IMR-90 (cell line): Measurements from ENCODE around the gene IYD. TPM values are rescaled to one million over a fixed set of nuclear protein-coding genes. Genes with fewer than 3 reads are reported as not detected.

ENCODE experiments used
- ATAC-seq: fragments of 200-7000 bp; cut with Tn5 transposase; 2 replicates; pipeline ENCODE4 v1.9.1; 2020; ENCODE audit warnings: low read depth, mild to moderate bottlenecking, moderate library complexity
- BruUV-seq: library from RNA; stranded (reverse); fragments of 400-500 nt; replicated peaks from 2 replicates; lab custom pipeline; 2021; lab: Mats Ljungman, UMichigan
- CTCF ChIA-PET: fragments of 300-600 bp; formaldehyde crosslinking; extraction: SDS; loops from one replicate; lab custom pipeline; 2021; ENCODE audit warnings: antibody characterized with exemption; lab: Yijun Ruan, JAX
- POLR2A ChIA-PET: fragments of 300-600 bp; sonication (Branson Sonifier 250); formaldehyde crosslinking; loops from one replicate; lab custom pipeline; 2022; ENCODE audit warnings: antibody characterized with exemption; ENCODE audit not compliant: unreplicated experiment; lab: Charles Lee
- DNase-seq: peaks from one replicate; pipeline ENCODE4 v3.0.0; 2013
- H2AFZ ChIP-seq: replicated peaks from 2 replicates; pipeline ENCODE3; 2013; ENCODE audit warnings: low read length, mild to moderate bottlenecking; ENCODE audit not compliant: poor library complexity
- H2AK5ac ChIP-seq: 2 replicates; pipeline ENCODE4 v1.6.1; 2013; ENCODE audit warnings: low read depth, low read length, inconsistent platforms
- H2AK9ac ChIP-seq: replicated peaks from 2 replicates; pipeline ENCODE3; 2013; ENCODE audit warnings: mild to moderate bottlenecking, low read depth, low read length, moderate library complexity; ENCODE audit not compliant: poor library complexity
- H2BK120ac ChIP-seq: 2 replicates; pipeline ENCODE4 v1.6.1; 2013; ENCODE audit warnings: low read depth, low read length, inconsistent platforms
- H2BK15ac ChIP-seq: 3 replicates; pipeline ENCODE4 v1.6.1; 2013; ENCODE audit warnings: low read depth, low read length, inconsistent platforms
- H2BK20ac ChIP-seq: 2 replicates; pipeline ENCODE4 v1.6.1; 2013; ENCODE audit warnings: low read depth, mild to moderate bottlenecking, inconsistent platforms, low read length, moderate library complexity
- H2BK5ac ChIP-seq: 2 replicates; pipeline ENCODE4 v1.6.1; 2013; ENCODE audit warnings: mild to moderate bottlenecking, low read depth, low read length, inconsistent platforms; ENCODE audit not compliant: poor library complexity, severe bottlenecking
- H3K14ac ChIP-seq: replicated peaks from 2 replicates; pipeline ENCODE4 v1.6.1; 2013; ENCODE audit warnings: low read depth, low read length, inconsistent platforms
- H3K18ac ChIP-seq: 2 replicates; pipeline ENCODE4 v1.6.1; 2013; ENCODE audit warnings: low read depth, low read length, control low read depth
- H3K23ac ChIP-seq: 2 replicates; pipeline ENCODE4 v1.6.1; 2013; ENCODE audit warnings: low read depth, low read length, inconsistent platforms
- H3K27ac ChIP-seq: 2 replicates; pipeline ENCODE4 v1.5.1; 2013; ENCODE audit warnings: mild to moderate bottlenecking, control low read depth, low read length; ENCODE audit not compliant: insufficient read depth
- H3K27me3 ChIP-seq: 2 replicates; pipeline ENCODE4 v1.6.1; 2013; ENCODE audit warnings: low read length; ENCODE audit not compliant: control insufficient read depth, insufficient read depth
- H3K36me3 ChIP-seq: 2 replicates; pipeline ENCODE4 v1.6.1; 2013; ENCODE audit warnings: low read length, mixed read lengths; ENCODE audit not compliant: control insufficient read depth, insufficient read depth
- H3K4ac ChIP-seq: 2 replicates; pipeline ENCODE4 v1.6.1; 2013; ENCODE audit warnings: low read depth, low read length, inconsistent platforms
- H3K4me1 ChIP-seq: 2 replicates; pipeline ENCODE4 v1.6.1; 2013; ENCODE audit warnings: low read length, mixed read lengths; ENCODE audit not compliant: control insufficient read depth, insufficient read depth
- H3K4me2 ChIP-seq: 2 replicates; pipeline ENCODE4 v1.6.1; 2013; ENCODE audit warnings: low read depth, mild to moderate bottlenecking, control low read depth, low read length, moderate library complexity
- H3K4me3 ChIP-seq: 2 replicates; pipeline ENCODE4 v1.5.1; 2013; ENCODE audit warnings: low read depth, mild to moderate bottlenecking, control low read depth, low read length, moderate library complexity; ENCODE audit not compliant: insufficient read depth
- H3K56ac ChIP-seq: 2 replicates; pipeline ENCODE4 v1.6.1; 2013; ENCODE audit warnings: low read length, inconsistent platforms; ENCODE audit not compliant: insufficient read depth; ENCODE audit errors: extremely low read depth
- H3K79me1 ChIP-seq, 2 experiments: 2 replicates each; pipeline ENCODE4 v1.6.1; 2013; ENCODE audit warnings: low read length in 2 of 2, inconsistent platforms in 1 of 2, low read depth in 1 of 2
- H3K9ac ChIP-seq: 2 replicates; pipeline ENCODE4 v1.6.1; 2013; ENCODE audit warnings: low read depth, low read length, control low read depth
- H3K9me1 ChIP-seq: 2 replicates; pipeline ENCODE4 v1.6.1; 2013; ENCODE audit warnings: low read length, inconsistent platforms; ENCODE audit not compliant: insufficient read depth
- H3K9me3 ChIP-seq: 2 replicates; pipeline ENCODE4 v1.6.1; 2013; ENCODE audit warnings: low read length; ENCODE audit not compliant: control insufficient read depth, insufficient read depth
- H4K20me1 ChIP-seq: 2 replicates; pipeline ENCODE4 v1.6.1; 2013; ENCODE audit warnings: low read length, inconsistent platforms; ENCODE audit not compliant: insufficient read depth
- H4K5ac ChIP-seq: 2 replicates; pipeline ENCODE4 v1.6.1; 2013; ENCODE audit warnings: mild to moderate bottlenecking, low read depth, low read length, control low read depth
- H4K8ac ChIP-seq, 2 experiments: 2 replicates each; pipeline ENCODE4 v1.6.1; 2013; ENCODE audit warnings: low read depth in 2 of 2, low read length in 2 of 2, control low read depth in 1 of 2, inconsistent platforms in 1 of 2
- H4K91ac ChIP-seq: 2 replicates; pipeline ENCODE4 v1.6.1; 2013; ENCODE audit warnings: low read depth, low read length, inconsistent platforms; ENCODE audit not compliant: insufficient read depth
- CEBPB ChIP-seq: IDR thresholded peaks from 2 replicates; pipeline ENCODE4 v1.6.1; 2012; ENCODE audit warnings: low read depth, low read length, improper control_type of control experiment
- WGBS, 2 experiments: methylation state at CpG; one replicate each; pipeline versions ENCODE4 v1.1.5 to v1.1.7; 2013; ENCODE audit warnings: missing lambda C conversion rate in 2 of 2; ENCODE audit not compliant: insufficient read length in 1 of 2; ENCODE audit errors: extremely low coverage in 2 of 2; 5-methylcytosine and 5-hydroxymethylcytosine counted together
- dilution Hi-C: fragments of 300-500 bp; cut with HindIII; formaldehyde crosslinking; loops from one replicate; pipeline ENCODE4 v1.14.3; 2018; ENCODE audit warnings: low sequenced_read_pairs; ENCODE audit not compliant: unreplicated experiment
- in situ Hi-C: fragments of 300-500 bp; cut with MboI; formaldehyde crosslinking; loops from 3 replicates; pipeline ENCODE4 v1.14.3; 2019; ENCODE audit warnings: low sequenced_read_pairs, inconsistent platforms, mixed read lengths
- intact Hi-C: fragments of 100-400 bp; cut with micrococcal nuclease; formaldehyde crosslinking; loops from 2 replicates; pipeline ENCODE4 v1.10.0; 2022
- polyA plus RNA-seq, 3 experiments: library from polyadenylated mRNA; depleted of rRNA; stranded (reverse); fragments of >200 nt; gene quantifications; 2 replicates each; pipeline ENCODE4 v1.2.3, GENCODE V29; 2012; ENCODE audit warnings: low replicate concordance in 1 of 3
- total RNA-seq: library from RNA; depleted of rRNA; stranded (reverse); fragments of >200 nt; gene quantifications from 2 replicates; pipeline ENCODE4 v1.2.3, GENCODE V29; 2012

IYD gene
- total and polyA plus RNA-seq, 2 of the 4 experiments (the other 2 are of a cell fraction), result not detected

GRCh38 chr6:150352321-150353296, 16.2 kb upstream of the IYD start:
- no peak overlapping the region for H3K4ac ChIP-seq
- WGBS, 2 experiments, result 60% methylated on average over 1 of the region's 5 CpGs; no CpG with 5 or more reads in 1 of the 2 experiments
- no peak overlapping the region for H2BK20ac ChIP-seq
- H3K18ac ChIP-seq, result no peak overlapping the region
- dilution Hi-C loops (no loop called here), intact Hi-C loops (no loop called here), in situ Hi-C loops (no loop called here)
- H4K20me1 ChIP-seq, result no peaks in the 10 kb centered on the region
- no peak overlapping the region for H2AK9ac ChIP-seq
- H3K9ac ChIP-seq, result no peak overlapping the region
- ChIA-PET POLR2A (no interaction called here), CTCF (no interaction called here)
- H4K8ac ChIP-seq, result no peak overlapping the region
- H4K5ac ChIP-seq, result no peak overlapping the region
- H3K4me1 ChIP-seq, result no peaks in the 10 kb centered on the region; the same call in 1 of the 2 replicates
- H3K4me3 ChIP-seq, result no peak overlapping the region
- no peaks in the 10 kb centered on the region for H3K36me3 ChIP-seq
- no peak overlapping the region for H3K27ac ChIP-seq
- no peak overlapping the region for H4K91ac ChIP-seq
- TF ChIP-seq CEBPB, result no peak
- no peaks in the 10 kb centered on the region for H3K79me1 ChIP-seq
- H3K14ac ChIP-seq, result no peak overlapping the region
- DNase-seq, result peak; percentile 36
- H2BK15ac ChIP-seq, result no peak overlapping the region
- H2BK120ac ChIP-seq, result no peak overlapping the region
- ATAC-seq, result peak; percentile 49; the same call in 1 of the 2 replicates
- H3K23ac ChIP-seq, result no peak overlapping the region
- H3K4me2 ChIP-seq, result no peak overlapping the region
- no peaks in the 10 kb centered on the region for H3K9me1 ChIP-seq
- no TSS peak for BruUV-seq
- no peak overlapping the region for H3K56ac ChIP-seq
- H3K9me3 ChIP-seq, result no peaks in the 10 kb centered on the region
- no peak overlapping the region for H2AK5ac ChIP-seq
- no peak overlapping the region for H2BK5ac ChIP-seq
- H3K27me3 ChIP-seq, result no peaks in the 10 kb centered on the region
- no peak overlapping the region for H2AFZ ChIP-seq
